ENCODE data around the gene UCN2. TPM values are rescaled to one million over a fixed set of nuclear protein-coding genes. Genes with fewer than 3 reads are reported as not detected.
A peak's percentile ranks its signal among the peaks of the same experiment; 100 is the strongest.

Gene UCN2
- total RNA-seq, 1 donor from 2014 or later = 0.77 TPM

- Mint-ChIP-seq H3K27me3 (ENCODE audit: unreplicated experiment) (peaks cover 11% of the 10 kb centered on the region), H3K4me3 (ENCODE audit: unreplicated experiment) (no peak overlapping the region), H3K4me1 (ENCODE audit: unreplicated experiment) (no peaks in the 10 kb centered on the region), H3K9me3 (ENCODE audit: unreplicated experiment) (no peaks in the 10 kb centered on the region), H3K27ac (ENCODE audit: unreplicated experiment) (no peak overlapping the region), H3K36me3 (ENCODE audit: low read depth, unreplicated experiment) (peaks cover 3% of the 10 kb centered on the region)
- no peak for TF ChIP-seq CTCF (IDR thresholded peaks at IDR 0.05; ENCODE audit: unreplicated experiment)
- DNase-seq (ENCODE audit: low spot score) = no peak
Observed at GRCh38 chr3:48571938-48572337, 8.4 kb upstream of the UCN2 start.

GRCh38 chr3:48569808-48570450 is 6.3 kb upstream of the UCN2 start:
- Mint-ChIP-seq H3K9me3 (ENCODE audit: unreplicated experiment) (no peaks in the 10 kb centered on the region), H3K36me3 (ENCODE audit: low read depth, unreplicated experiment) (peaks cover 3% of the 10 kb centered on the region), H3K27me3 (ENCODE audit: unreplicated experiment) (peaks cover 14% of the 10 kb centered on the region), H3K27ac (ENCODE audit: unreplicated experiment) (no peak overlapping the region), H3K4me1 (ENCODE audit: unreplicated experiment) (no peaks in the 10 kb centered on the region), H3K4me3 (ENCODE audit: unreplicated experiment) (no peak overlapping the region)
- no peak for DNase-seq (ENCODE audit: low spot score)
- TF ChIP-seq CTCF (IDR thresholded peaks at IDR 0.05; ENCODE audit: unreplicated experiment) = no peak

GRCh38 chr3:48569400-48569799 is 5.8 kb upstream of the UCN2 start:
- no peak for TF ChIP-seq CTCF (IDR thresholded peaks at IDR 0.05; ENCODE audit: unreplicated experiment)
- H3K27ac Mint-ChIP-seq (ENCODE audit: unreplicated experiment) = no peak overlapping the region
- H3K27me3 Mint-ChIP-seq (ENCODE audit: unreplicated experiment) = peaks cover 14% of the 10 kb centered on the region
- H3K36me3 Mint-ChIP-seq (ENCODE audit: low read depth, unreplicated experiment) = peaks cover 3% of the 10 kb centered on the region
- no peak overlapping the region for H3K4me3 Mint-ChIP-seq (ENCODE audit: unreplicated experiment)
- no peaks in the 10 kb centered on the region for H3K9me3 Mint-ChIP-seq (ENCODE audit: unreplicated experiment)
- no peaks in the 10 kb centered on the region for H3K4me1 Mint-ChIP-seq (ENCODE audit: unreplicated experiment)
- DNase-seq (ENCODE audit: low spot score) = no peak

- no peak overlapping the region for H3K27ac Mint-ChIP-seq (ENCODE audit: unreplicated experiment)
- no peak overlapping the region for H3K4me3 Mint-ChIP-seq (ENCODE audit: unreplicated experiment)
- H3K36me3 Mint-ChIP-seq (ENCODE audit: low read depth, unreplicated experiment) = peaks cover 3% of the 10 kb centered on the region
- H3K27me3 Mint-ChIP-seq (ENCODE audit: unreplicated experiment) = peaks cover 14% of the 10 kb centered on the region
- no peaks in the 10 kb centered on the region for H3K9me3 Mint-ChIP-seq (ENCODE audit: unreplicated experiment)
- no peak for DNase-seq (ENCODE audit: low spot score)
- H3K4me1 Mint-ChIP-seq (ENCODE audit: unreplicated experiment) = no peaks in the 10 kb centered on the region
- TF ChIP-seq CTCF (IDR thresholded peaks at IDR 0.05; ENCODE audit: unreplicated experiment) = no peak
Observed at GRCh38 chr3:48568476-48568875, 4.9 kb upstream of the UCN2 start.

GRCh38 chr3:48567500-48567899 is 3.9 kb upstream of the UCN2 start:
- no peak overlapping the region for H3K27ac Mint-ChIP-seq (ENCODE audit: unreplicated experiment)

More at GRCh38 chr3:48567500-48567899, 3.9 kb upstream of the UCN2 start:
- TF ChIP-seq CTCF (IDR thresholded peaks at IDR 0.05; ENCODE audit: unreplicated experiment) = no peak
- no peak for DNase-seq (ENCODE audit: low spot score)
- Mint-ChIP-seq H3K4me3 (ENCODE audit: unreplicated experiment) (peak overlapping the region; percentile 19), H3K27me3 (ENCODE audit: unreplicated experiment) (peaks cover 19% of the 10 kb centered on the region), H3K9me3 (ENCODE audit: unreplicated experiment) (no peaks in the 10 kb centered on the region), H3K36me3 (ENCODE audit: low read depth, unreplicated experiment) (peaks cover 3% of the 10 kb centered on the region), H3K4me1 (ENCODE audit: unreplicated experiment) (peaks cover 6% of the 10 kb centered on the region)
